Mesendoderm (in vitro differentiated cells): Measurements from ENCODE around the gene PDZD2.

Experiments
- DNase-seq: peaks from one replicate; pipeline ENCODE4 v3.0.0; 2013
- H2AK5ac ChIP-seq: 2 replicates; pipeline ENCODE4 v1.6.1; 2013; ENCODE audit warnings: low read length, inconsistent platforms
- H2BK120ac ChIP-seq: 2 replicates; pipeline ENCODE4 v1.6.1; 2013; ENCODE audit warnings: low read depth, mild to moderate bottlenecking, low read length, moderate library complexity, mixed read lengths
- H2BK15ac ChIP-seq: replicated peaks from 2 replicates; pipeline ENCODE4 v1.6.1; 2013; ENCODE audit warnings: low read depth, mild to moderate bottlenecking, moderate library complexity
- H2BK5ac ChIP-seq: 2 replicates; pipeline ENCODE4 v1.6.1; 2013; ENCODE audit warnings: low read length, inconsistent platforms
- H3K18ac ChIP-seq: 2 replicates; pipeline ENCODE4 v1.6.1; 2013; ENCODE audit warnings: mild to moderate bottlenecking, low read length, mixed read lengths
- H3K23ac ChIP-seq: one replicate; pipeline ENCODE4 v1.6.1; 2013; ENCODE audit warnings: low read length
- H3K27ac ChIP-seq: 2 replicates; pipeline ENCODE4 v1.5.1; 2013; ENCODE audit warnings: low read depth, mild to moderate bottlenecking, inconsistent platforms, low read length, moderate library complexity
- H3K27me3 ChIP-seq: 2 replicates; pipeline ENCODE4 v1.6.1; 2013; ENCODE audit warnings: low read length, control low read depth, mild to moderate bottlenecking, inconsistent platforms; ENCODE audit not compliant: insufficient read depth, poor library complexity
- H3K36me3 ChIP-seq: 2 replicates; pipeline ENCODE4 v1.6.1; 2013; ENCODE audit warnings: low read length, inconsistent platforms; ENCODE audit not compliant: control insufficient read depth, insufficient read depth
- H3K4ac ChIP-seq: one replicate; pipeline ENCODE4 v1.6.1; 2013; ENCODE audit warnings: low read depth, mild to moderate bottlenecking, low read length, moderate library complexity
- H3K4me1 ChIP-seq: 2 replicates; pipeline ENCODE4 v1.6.1; 2013; ENCODE audit warnings: low read depth, low read length, inconsistent platforms; ENCODE audit not compliant: control insufficient read depth
- H3K4me2 ChIP-seq: 2 replicates; pipeline ENCODE4 v1.6.1; 2013; ENCODE audit warnings: low read length
- H3K4me3 ChIP-seq: 2 replicates; pipeline ENCODE4 v1.5.1; 2013; ENCODE audit warnings: mild to moderate bottlenecking, low read length
- H3K56ac ChIP-seq: one replicate; pipeline ENCODE4 v1.6.1; 2013; ENCODE audit warnings: low read length
- H3K79me1 ChIP-seq: 2 replicates; pipeline ENCODE4 v1.6.1; 2013; ENCODE audit warnings: low read length, inconsistent platforms
- H3K79me2 ChIP-seq: 2 replicates; pipeline ENCODE4 v1.6.1; 2013; ENCODE audit warnings: mild to moderate bottlenecking, low read length; ENCODE audit not compliant: control insufficient read depth, insufficient read depth
- H3K9ac ChIP-seq: 2 replicates; pipeline ENCODE4 v1.6.1; 2013; ENCODE audit warnings: low read length, inconsistent platforms
- H4K5ac ChIP-seq: one replicate; pipeline ENCODE4 v1.6.1; 2013; ENCODE audit warnings: low read length
- H4K8ac ChIP-seq: one replicate; pipeline ENCODE4 v1.6.1; 2013; ENCODE audit warnings: low read depth, mild to moderate bottlenecking, control low read depth, low read length, moderate library complexity
- WGBS: extraction: QIAGEN DNeasy Blood & Tissue Kit; methylation state at CpG from one replicate; pipeline ENCODE4 v1.1.7; 2013; ENCODE audit warnings: low lambda C conversion rate, missing lambda C conversion rate; ENCODE audit not compliant: insufficient coverage; ENCODE audit errors: extremely low coverage; 5-methylcytosine and 5-hydroxymethylcytosine counted together

The PDZD2 gene

GRCh38 chr5:31698673-31699072 lies 59.7 kb downstream of the PDZD2 start:
- no peaks in the 10 kb centered on the region for H3K79me1 ChIP-seq
- H3K79me2 ChIP-seq: no peaks in the 10 kb centered on the region
- WGBS: no CpG with 5 or more reads among the region's 7 CpGs
- no peak overlapping the region for H3K18ac ChIP-seq
- H3K4me1 ChIP-seq: no peaks in the 10 kb centered on the region
- H3K9ac ChIP-seq: no peak overlapping the region
- H3K27ac ChIP-seq: no peak overlapping the region
- H3K4me3 ChIP-seq: no peak overlapping the region
- DNase-seq: no peak
- H3K4me2 ChIP-seq: no peak overlapping the region
- no peak overlapping the region for H2BK15ac ChIP-seq
- H2AK5ac ChIP-seq: no peak overlapping the region
- no peak overlapping the region for H2BK120ac ChIP-seq
- no peak overlapping the region for H3K56ac ChIP-seq
- H4K5ac ChIP-seq: no peak overlapping the region
- no peak overlapping the region for H3K23ac ChIP-seq
- H3K4ac ChIP-seq: no peak overlapping the region
- H4K8ac ChIP-seq: no peak overlapping the region
- H3K36me3 ChIP-seq: no peaks in the 10 kb centered on the region
- no peaks in the 10 kb centered on the region for H3K27me3 ChIP-seq
- H2BK5ac ChIP-seq: no peak overlapping the region

- no peak overlapping the region for H3K4me2 ChIP-seq
- no peaks in the 10 kb centered on the region for H3K79me1 ChIP-seq
- no peak overlapping the region for H2BK5ac ChIP-seq
- no peaks in the 10 kb centered on the region for H3K79me2 ChIP-seq
- H4K5ac ChIP-seq: no peak overlapping the region
- H3K56ac ChIP-seq: no peak overlapping the region
- no peaks in the 10 kb centered on the region for H3K36me3 ChIP-seq
- no peak overlapping the region for H4K8ac ChIP-seq
- H2BK15ac ChIP-seq: no peak overlapping the region
- no peak overlapping the region for H3K18ac ChIP-seq
- no peak overlapping the region for H2BK120ac ChIP-seq
- H3K4me3 ChIP-seq: no peak overlapping the region
- H3K4ac ChIP-seq: no peak overlapping the region
- H2AK5ac ChIP-seq: no peak overlapping the region
- no peaks in the 10 kb centered on the region for H3K27me3 ChIP-seq
- DNase-seq: peak; percentile 47
- no peaks in the 10 kb centered on the region for H3K4me1 ChIP-seq
- H3K9ac ChIP-seq: no peak overlapping the region
- no peak overlapping the region for H3K23ac ChIP-seq
- no peak overlapping the region for H3K27ac ChIP-seq
- WGBS: no CpG with 5 or more reads among the region's 11 CpGs
Observed at GRCh38 chr5:31701642-31702299, 62.8 kb downstream of the PDZD2 start.

GRCh38 chr5:31702712-31703111 lies 63.8 kb downstream of the PDZD2 start:
- Histone ChIP-seq H3K18ac (no peak overlapping the region), H3K23ac (no peak overlapping the region), H3K79me2 (no peaks in the 10 kb centered on the region), H3K56ac (no peak overlapping the region), H3K4me3 (no peak overlapping the region), H3K36me3 (no peaks in the 10 kb centered on the region), H3K4ac (no peak overlapping the region), H4K8ac (no peak overlapping the region), H3K27me3 (no peaks in the 10 kb centered on the region), H2AK5ac (no peak overlapping the region), H3K4me1 (no peaks in the 10 kb centered on the region), H3K79me1 (no peaks in the 10 kb centered on the region), H3K4me2 (no peak overlapping the region), H2BK5ac (no peak overlapping the region), H3K27ac (no peak overlapping the region), H2BK120ac (no peak overlapping the region), H3K9ac (no peak overlapping the region), H4K5ac (no peak overlapping the region), H2BK15ac (no peak overlapping the region)
- no CpG with 5 or more reads among the region's 2 CpGs for WGBS
- no peak for DNase-seq

DNA sequence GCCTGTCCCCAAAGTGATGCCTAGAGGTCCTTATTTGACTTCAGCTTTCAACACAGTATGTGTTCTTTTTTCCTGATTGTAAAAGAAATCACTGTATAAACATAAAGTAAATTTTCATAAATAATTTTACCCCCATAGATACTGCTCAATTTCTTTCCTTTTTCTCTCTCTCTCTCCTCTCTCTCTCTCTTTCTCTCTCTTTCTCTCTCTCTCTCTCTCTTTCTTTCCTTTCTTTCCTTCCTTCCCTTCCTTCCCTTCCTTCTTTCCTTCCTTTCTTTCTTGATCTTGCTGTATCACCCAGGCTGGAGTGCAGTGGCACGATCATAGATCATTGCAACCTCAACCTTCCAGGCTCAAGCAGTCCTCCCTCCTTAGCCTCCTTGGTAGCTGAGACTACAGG lies 64.8 kb downstream of the PDZD2 start:
- H4K8ac ChIP-seq: no peak overlapping the region
- no peak overlapping the region for H2BK15ac ChIP-seq
- no peak overlapping the region for H3K56ac ChIP-seq
- H3K79me1 ChIP-seq: no peaks in the 10 kb centered on the region
- no peak overlapping the region for H3K9ac ChIP-seq
- no peak overlapping the region for H4K5ac ChIP-seq
- no peak overlapping the region for H3K23ac ChIP-seq
- DNase-seq: no peak
- H3K79me2 ChIP-seq: no peaks in the 10 kb centered on the region
- no peak overlapping the region for H2AK5ac ChIP-seq
- no peaks in the 10 kb centered on the region for H3K36me3 ChIP-seq
- H2BK5ac ChIP-seq: no peak overlapping the region
- no peak overlapping the region for H3K4ac ChIP-seq
- no peak overlapping the region for H3K4me3 ChIP-seq
- H2BK120ac ChIP-seq: no peak overlapping the region
- H3K4me2 ChIP-seq: no peak overlapping the region
- no peak overlapping the region for H3K27ac ChIP-seq
- no CpG with 5 or more reads among the region's 1 CpG for WGBS
- H3K18ac ChIP-seq: no peak overlapping the region
- no peaks in the 10 kb centered on the region for H3K27me3 ChIP-seq
- no peaks in the 10 kb centered on the region for H3K4me1 ChIP-seq

- H2BK5ac ChIP-seq: no peak overlapping the region
- no peaks in the 10 kb centered on the region for H3K4me1 ChIP-seq
- no peak overlapping the region for H3K18ac ChIP-seq
- no peak for DNase-seq
- H2BK120ac ChIP-seq: no peak overlapping the region
- no peaks in the 10 kb centered on the region for H3K79me1 ChIP-seq
- no peaks in the 10 kb centered on the region for H3K79me2 ChIP-seq
- no peak overlapping the region for H3K4me2 ChIP-seq
- no peak overlapping the region for H2BK15ac ChIP-seq
- no CpG with 5 or more reads among the region's 4 CpGs for WGBS
- no peak overlapping the region for H3K9ac ChIP-seq
- no peak overlapping the region for H4K8ac ChIP-seq
- H2AK5ac ChIP-seq: no peak overlapping the region
- no peak overlapping the region for H3K27ac ChIP-seq
- H4K5ac ChIP-seq: no peak overlapping the region
- no peaks in the 10 kb centered on the region for H3K27me3 ChIP-seq
- H3K56ac ChIP-seq: no peak overlapping the region
- no peaks in the 10 kb centered on the region for H3K36me3 ChIP-seq
- H3K23ac ChIP-seq: no peak overlapping the region
- H3K4me3 ChIP-seq: no peak overlapping the region
- H3K4ac ChIP-seq: no peak overlapping the region
Observed at GRCh38 chr5:31706186-31706585, 67.3 kb downstream of the PDZD2 start.

DNA sequence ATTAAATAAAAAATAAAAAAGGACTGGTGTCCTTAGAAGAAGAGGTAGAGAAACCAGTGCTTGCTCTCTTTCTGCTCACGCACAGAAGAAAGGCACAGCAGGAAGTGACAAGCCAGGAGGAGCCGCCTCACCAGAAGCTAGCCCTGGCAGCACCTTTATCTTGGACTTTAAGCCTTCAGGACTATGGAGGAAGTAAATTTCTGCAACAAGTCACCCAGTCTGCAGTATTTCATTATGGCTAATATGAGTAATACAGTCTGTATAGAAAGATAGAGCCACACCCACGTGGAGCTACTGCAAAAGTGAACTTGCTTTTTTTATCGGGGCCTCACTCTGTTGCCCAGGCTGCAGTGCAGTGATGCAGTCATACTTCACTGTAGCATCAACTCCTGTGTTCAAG lies 68.4 kb downstream of the PDZD2 start:
- H2AK5ac ChIP-seq: no peak overlapping the region
- no peak overlapping the region for H3K9ac ChIP-seq
- no peaks in the 10 kb centered on the region for H3K4me1 ChIP-seq
- H3K18ac ChIP-seq: no peak overlapping the region
- H3K56ac ChIP-seq: no peak overlapping the region
- no peak overlapping the region for H3K27ac ChIP-seq
- no peak overlapping the region for H3K4ac ChIP-seq
- WGBS: no CpG with 5 or more reads among the region's 4 CpGs
- no peak overlapping the region for H3K4me3 ChIP-seq
- H3K23ac ChIP-seq: no peak overlapping the region
- no peaks in the 10 kb centered on the region for H3K79me2 ChIP-seq
- no peaks in the 10 kb centered on the region for H3K27me3 ChIP-seq
- no peaks in the 10 kb centered on the region for H3K79me1 ChIP-seq
- no peaks in the 10 kb centered on the region for H3K36me3 ChIP-seq
- H4K5ac ChIP-seq: no peak overlapping the region
- H2BK15ac ChIP-seq: no peak overlapping the region
- no peak overlapping the region for H2BK120ac ChIP-seq
- H2BK5ac ChIP-seq: no peak overlapping the region
- H4K8ac ChIP-seq: no peak overlapping the region
- H3K4me2 ChIP-seq: no peak overlapping the region
- DNase-seq: no peak
